ENCODE measurements around the gene ODF4.
"Not testable (repeated sequence)": the region's sequence is repeated elsewhere in the genome, so short reads cannot be mapped to it uniquely, and the experiment has no call there.

ODF4 gene

DNA sequence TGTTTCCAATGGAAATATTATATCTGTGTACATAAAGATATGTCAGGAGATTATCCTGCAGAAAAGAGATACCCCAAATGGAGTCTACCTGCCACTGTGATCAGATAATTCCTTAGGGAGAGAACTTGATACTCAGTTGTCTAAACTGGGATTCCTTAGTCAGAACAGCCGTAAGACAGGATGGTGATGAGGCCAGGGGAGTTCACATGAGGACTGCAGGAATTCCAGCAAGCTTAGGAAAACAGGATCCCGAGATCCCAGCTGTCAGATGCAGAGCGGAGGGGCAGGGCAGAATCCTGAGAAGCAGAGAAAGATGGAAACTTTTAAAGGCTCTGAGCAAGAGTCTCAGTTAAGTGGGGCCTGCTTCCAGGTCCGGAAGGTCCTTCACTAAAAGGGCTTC lies 32.1 kb downstream of the ODF4 start:
- no peak for DNase-seq

DNA sequence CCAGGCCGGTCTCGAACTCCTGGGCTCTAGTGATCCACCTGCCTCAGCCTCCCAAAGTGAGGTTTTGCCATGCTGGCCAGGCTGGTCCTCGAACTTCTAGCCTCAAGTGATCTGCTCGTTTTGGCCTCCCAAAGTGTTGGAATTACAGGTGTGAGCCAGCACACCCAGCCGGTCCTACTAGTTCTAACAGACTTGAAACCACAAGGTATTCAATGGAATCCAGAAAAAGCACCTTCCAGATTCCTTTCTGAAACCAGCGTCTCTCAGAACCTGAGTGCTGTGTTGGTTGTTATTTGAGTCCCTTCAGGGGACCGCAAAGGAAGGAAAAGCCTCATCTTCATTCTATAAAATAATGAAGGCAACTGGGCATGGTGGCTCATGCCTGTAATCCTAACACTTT lies 32.8 kb downstream of the ODF4 start:
- DNase-seq: no peak

DNA sequence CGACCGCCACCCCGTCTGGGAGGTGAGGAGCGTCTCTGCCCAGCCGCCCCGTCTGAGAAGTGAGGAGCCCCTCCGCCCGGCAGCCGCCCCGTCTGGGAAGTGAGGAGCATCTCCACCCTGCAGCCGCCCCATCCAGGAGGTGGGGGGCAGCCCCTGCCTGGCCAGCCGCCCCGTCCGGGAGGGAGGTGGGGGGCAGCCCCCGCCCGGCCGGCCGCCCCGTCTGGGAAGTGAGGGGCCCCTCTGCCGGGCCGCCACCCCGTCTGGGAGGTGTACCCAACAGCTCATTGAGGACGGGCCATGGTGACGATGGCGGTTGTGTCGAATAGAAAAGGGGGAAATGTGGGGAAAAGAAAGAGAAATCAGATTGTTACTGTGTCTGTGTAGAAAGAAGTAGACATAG lies 34.2 kb downstream of the ODF4 start:
- not testable (repeated sequence) for DNase-seq

DNA sequence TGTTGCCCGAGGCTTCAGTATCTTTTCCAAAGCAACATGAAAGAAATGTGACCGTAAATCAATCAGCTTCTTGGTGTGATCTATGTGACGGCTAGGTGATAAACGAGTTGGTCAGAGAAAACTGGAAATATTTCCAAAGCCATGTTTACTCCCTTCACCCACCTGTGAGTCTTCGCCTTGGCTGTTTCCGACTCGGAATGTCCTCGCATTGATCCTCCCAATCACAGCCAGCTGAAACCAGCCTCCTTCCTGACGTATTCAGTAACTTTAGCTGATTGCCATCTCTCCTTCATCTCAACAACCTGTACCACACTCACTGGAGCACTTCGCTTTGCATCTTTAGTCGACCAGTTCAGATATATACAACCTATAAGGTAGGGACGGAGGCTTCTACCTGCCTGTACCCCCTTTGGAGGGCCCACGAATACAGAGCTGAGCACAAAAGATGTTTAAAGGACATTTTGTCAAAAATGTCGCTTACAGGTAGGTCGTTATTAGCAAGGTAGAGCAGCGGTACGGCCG lies 36.2 kb downstream of the ODF4 start:
- DNase-seq: no peak

DNA sequence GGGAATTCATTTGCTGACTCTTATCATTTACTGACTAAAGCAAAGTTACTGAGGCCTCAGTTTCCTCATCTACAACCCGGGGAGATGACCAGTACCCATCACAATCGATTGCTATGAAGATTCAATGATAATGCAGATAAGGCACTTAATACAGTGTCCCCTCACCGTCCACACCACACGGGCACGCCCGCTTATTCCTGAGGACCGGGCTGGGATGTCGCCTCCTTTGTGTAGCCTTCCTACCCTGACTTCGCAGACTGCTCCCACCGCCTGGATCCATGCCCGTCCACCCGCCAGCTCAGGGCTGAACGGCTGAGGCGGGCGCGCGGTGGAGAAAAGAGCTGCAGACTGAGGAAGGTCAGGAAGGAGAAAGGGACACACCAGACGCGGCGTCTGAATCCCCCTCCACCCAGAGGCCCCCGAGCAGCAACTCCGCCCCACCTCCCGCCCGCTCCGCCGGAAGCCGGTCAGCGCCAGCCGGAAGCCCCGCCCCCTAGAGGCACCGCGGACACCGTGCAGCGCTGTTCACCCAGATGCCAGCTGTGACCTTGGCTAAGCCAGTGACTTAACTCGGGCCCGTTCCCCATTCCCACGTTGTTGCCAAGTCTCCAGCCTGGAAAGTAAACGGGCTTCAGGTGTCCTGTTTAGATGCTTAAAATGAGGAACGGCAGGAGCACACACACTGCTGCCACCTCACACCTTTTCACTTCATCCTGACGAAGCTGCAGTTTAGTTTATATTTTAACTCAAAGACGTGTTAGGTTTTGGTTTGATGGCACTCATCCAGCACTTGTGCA lies 36.8 kb downstream of the ODF4 start, which contains the start of gene KRABD2:
TSS of gene KRABD2 (minus strand) at position 434 of the 797 bp plus-strand sequence.
- peak; percentile 87 for DNase-seq

DNA sequence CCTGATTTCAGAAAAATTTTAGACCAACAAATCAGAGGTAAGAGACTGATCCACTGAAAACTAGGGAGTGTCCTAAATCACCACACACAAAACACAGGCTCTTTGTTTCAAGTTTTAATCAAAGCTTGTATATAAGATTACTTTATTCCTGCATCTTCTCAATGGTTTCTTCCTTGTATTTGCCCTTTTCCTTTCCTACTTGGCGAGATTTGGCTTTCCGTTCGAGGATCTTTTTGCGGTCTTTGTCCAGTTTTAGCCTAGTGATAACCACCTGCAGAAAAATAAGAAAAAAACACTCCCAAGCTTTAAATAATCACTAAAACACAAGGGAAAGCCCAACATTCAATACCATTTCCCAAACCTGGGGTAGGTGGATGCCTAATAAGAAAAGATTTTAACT lies 37.8 kb downstream of the ODF4 start:
- no peak for DNase-seq

DNA sequence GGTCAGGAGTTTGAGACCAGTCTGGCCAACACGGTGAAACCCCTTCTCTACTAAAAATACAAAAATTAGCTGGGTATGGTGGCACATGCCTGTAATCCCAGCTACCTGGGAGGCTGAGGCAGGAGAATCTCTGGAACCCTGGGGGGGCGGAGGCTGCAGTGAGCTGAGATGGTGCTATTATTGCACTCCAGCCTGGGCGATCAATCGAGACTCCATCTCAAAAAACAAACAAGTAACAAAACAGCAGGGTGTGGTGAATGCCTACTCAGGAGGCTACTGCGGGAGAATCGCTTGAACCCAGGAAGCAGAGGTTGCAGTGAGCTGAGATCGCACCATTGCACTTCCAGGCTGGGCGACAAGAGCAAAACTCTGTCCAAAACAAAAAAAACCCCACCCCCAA lies 38.5 kb downstream of the ODF4 start:
- not testable (repeated sequence) for DNase-seq

DNA sequence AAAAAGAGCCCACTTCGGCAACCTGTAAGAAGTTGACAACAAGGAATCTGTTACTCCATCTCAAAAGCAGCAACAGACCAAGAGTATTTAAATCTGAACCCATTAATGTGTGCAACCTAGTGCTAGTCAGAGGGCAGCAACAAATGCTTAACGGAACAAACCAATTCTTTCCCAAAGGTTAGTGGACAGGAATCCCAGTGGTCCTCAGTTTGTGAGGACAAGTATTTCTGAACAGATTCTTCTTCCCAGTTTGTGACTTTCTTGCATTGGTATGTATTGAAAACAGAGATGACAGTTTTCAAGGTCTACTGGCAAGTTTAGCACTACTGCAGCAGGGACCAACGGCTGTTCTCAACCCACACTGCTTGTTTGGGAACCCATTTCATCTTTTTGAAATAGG lies 40.4 kb downstream of the ODF4 start:
- no peak for DNase-seq

DNA sequence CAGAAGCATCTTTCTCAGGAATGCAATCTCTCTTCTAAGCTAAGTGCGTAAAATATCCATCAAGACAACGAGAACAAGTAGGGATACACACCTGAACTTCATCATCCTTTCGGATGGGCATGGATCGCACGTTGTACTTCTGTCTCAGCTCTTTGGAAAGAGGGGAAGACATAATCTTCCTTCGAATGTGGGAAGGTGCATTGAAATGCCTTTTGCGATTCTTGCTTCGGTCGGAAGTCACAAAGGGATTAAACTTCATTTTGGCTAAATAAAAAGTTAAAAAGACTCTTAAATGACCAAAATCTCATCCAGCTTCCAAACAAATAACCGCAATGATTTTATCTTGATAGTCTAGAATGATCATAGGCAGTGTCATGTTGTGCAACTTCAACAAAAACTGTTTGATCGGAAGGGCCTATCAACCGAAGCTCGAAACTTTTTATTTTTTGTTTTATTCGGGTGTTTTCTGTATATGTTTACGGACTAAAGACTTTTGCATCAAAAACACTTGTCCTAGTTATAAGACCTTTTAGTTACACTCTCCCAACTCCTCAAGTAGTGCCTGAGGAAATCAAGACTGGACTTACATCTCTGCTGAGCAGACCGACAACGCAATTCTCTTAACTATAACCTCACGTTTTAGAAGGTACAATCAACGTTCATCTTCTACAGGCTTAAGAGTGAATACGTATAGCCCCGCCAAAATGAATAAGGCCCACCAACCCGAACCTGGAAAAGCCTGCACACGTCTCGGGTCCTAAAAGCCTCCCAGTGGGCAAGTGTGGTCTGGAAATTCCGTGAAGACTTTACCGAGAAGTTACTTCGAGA lies 42.6 kb downstream of the ODF4 start:
- DNase-seq: no peak

DNA sequence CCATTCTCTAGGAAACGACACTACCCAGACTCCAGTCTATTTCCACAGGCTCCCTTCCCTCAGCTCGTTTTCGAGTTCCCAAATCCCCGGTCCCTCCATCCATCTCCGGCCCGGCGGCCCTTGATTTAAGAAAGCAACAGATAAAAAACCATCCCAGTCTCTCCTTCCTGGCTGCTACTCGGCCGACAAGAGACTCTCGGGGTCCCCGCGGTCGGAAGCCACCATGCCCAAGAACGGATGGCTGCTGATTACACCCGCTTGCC lies 43.2 kb downstream of the ODF4 start:
- no peak for DNase-seq

DNA sequence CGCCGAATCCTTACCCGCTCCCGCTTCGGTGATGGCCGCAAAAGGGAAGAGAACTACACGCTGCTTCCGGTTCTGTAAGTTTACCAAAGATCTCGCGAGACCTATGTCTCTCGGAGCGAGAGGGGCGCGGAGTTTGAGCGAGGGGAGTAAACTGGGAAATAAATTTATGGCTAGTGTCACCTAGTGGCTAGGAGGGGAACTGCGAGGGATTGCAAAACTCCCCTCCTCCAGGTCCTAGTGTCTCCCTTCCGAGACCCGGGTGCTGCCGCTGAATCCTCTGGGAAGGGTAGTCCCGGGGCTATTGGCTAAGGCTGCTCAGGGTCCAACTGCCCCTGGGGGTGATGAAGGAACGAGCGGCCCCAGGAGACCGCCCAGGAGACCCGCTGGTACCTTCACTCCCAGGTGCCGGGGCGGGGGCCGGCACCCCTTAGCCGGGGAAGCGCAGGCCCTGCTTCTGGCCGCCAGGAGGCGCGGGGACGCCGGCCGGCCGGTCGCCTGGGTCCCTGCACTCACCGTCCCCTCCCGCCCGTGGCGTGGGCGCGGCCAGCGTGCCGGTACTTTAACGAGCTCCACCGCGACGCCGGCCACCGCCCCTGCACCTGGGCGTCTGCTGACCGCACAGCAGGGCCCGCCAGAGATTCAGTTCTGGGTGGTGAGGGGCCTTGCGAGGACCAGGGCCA lies 43.6 kb downstream of the ODF4 start, which contains the start of gene RPL26:
TSS of gene RPL26 (minus strand) at position 51 of the 680 bp plus-strand sequence. CDS start 883 bp downstream, outside the sequence.
- DNase-seq: peak; percentile 98

DNA sequence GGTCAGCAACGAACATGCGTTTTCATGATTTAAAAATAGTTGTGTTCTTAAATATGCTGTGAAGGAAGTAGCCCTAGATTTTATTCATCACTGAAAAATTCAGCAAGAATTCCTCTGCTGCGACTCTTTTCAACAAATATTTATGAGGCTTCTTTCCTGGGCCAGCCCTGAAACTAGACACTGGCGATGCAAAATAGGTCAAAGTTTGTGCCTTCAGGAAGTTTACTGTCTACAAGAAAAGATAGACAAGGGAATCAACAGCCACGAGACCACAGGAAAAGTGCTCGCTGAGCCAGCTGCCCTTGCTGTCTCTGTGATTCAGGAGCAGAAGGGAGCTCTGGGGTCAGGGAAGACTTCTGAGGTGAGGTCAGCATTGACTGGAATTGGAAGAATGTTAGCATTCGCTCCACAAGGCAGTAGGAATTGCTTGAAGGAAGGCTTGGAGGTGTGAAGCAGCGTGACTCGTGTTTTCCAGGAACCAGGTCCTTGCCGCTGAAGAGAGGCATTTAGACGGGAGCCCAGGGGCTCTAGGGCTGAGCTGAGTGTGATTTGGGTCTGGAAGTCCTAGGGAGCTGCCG lies 45.2 kb downstream of the ODF4 start:
- no peak for DNase-seq

DNA sequence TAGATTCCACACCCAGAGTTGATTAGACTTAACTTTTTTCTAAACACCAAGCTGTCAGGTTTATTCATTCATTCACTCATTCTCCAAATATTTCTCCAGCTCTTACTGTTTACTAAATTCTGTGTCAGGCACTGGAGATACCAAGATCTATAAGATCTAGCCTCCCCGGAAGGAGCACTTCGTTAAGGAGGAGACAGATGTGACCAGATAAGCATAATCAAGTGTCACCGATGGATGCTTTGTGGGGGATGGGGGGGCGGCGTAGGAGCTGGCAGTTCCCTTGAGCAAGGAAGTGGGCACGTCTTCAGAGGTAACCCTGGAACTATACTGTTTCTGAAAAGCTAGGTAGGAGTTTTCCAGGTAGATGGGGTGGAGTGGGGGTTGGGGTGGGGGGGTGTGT lies 47.2 kb downstream of the ODF4 start:
- no peak for DNase-seq

DNA sequence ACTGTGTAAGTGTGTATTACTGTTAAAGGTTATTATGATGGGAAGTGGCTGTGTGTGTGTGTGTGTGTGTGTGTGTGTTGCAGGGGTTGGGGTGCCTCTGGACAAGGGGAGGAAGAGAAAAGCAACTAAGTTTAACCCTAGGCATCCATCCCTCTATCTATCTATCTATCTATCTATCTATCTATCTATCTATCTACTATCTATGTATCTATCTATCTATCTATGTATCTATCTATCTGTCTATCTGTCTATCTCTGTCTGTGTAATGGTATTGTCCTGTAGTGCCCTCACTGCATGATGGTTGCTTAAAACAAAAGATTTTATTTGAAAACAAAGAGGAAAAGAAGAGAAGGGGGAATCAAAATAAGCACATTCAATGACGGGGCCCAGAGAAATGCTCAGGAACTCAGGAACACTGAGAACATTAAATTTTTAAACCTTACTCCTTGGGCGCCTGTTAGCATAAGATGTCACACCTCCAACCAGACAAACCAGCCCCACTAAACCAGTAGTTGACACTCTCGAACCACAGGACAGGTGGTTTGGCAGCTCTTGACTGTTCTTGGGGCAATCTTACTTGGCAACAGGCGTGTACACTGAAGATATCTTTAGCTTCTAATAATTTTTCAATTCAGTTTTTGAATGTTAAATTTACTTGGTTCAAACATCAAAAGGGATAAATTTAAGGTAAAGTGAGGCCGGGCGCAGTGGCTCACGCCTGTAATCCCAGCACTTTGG lies 48.4 kb downstream of the ODF4 start:
- peak; percentile 40 for DNase-seq

DNA sequence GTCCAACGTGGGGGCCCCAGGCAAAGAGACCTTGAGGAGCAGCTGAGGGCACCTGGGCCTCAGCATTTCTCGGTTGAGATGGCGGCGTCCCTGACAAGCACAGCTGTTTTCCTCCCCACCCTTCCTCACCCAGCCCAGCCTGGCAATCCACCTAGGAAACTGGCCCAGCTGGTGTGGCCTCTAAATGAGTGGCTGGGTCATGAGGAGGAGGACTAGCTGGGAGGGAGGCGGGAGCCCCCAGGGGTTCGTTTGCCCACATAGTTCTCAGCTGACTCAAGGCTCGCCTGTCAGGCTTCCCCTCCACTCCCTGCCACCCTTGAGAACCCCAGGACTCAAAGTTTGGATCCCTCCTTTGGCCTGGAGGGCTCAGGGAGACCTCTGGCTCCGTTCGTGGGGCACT lies 52.1 kb downstream of the ODF4 start:
- no peak for DNase-seq

DNA sequence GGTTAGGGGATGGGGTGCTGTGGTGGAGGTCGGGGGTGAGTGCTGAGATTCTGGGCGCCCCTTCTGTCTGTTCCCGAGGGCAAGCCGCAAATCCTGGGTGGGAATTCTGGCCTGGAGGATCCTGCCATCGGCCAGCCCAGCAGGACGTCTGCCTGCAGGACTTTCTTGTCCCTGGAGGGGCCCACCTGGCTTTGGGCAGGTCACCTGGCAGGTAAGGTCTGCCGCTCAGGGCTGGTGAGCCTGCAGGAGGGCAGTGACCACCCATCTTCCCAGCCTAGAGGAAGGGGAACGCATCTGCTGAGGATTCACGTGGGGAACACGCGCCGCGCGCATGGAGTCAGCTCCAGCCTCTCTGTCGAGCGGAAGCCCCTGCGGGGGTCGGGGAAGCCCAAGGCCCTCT lies 52.6 kb downstream of the ODF4 start:
- DNase-seq: no peak

DNA sequence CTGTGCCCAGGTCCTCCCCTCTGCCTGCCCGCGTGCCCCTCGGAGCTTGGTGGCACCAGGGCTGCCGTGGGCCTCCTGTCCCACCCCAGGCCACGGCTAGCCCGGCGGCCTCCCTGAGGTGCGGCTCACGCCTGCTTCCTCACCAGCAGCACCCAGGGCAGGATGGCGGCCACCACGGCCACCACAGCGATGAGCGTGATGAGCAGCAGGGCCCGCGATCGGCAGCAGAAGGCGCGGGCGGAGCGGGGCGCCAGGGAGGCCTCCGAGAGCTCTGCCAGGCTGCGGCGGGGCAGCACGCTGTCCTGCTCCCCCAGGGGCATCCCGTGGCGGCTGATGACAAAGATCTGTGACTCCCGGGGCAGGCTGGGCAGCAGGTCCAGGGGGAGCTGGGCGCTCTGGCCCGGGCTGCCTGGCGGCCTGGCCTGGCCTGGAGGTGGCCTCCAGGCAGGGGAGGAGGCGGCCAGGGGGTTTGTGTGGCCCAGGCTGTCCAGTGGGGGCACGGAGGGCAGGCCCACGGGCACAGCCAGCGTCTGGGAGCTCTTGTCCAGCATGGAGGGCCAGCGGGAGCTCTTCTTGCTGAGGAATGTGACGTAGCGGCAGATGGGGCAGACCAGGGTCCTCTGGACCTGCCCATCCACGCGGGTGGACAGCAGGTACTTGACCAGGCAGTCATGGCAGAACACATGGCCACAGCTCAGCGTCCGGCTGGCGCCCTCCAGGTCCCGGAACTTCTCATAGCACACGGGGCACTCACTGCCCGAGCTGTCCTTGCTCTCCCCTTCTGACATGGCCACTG lies 53.2 kb downstream of the ODF4 start:
- DNase-seq: no peak

DNA sequence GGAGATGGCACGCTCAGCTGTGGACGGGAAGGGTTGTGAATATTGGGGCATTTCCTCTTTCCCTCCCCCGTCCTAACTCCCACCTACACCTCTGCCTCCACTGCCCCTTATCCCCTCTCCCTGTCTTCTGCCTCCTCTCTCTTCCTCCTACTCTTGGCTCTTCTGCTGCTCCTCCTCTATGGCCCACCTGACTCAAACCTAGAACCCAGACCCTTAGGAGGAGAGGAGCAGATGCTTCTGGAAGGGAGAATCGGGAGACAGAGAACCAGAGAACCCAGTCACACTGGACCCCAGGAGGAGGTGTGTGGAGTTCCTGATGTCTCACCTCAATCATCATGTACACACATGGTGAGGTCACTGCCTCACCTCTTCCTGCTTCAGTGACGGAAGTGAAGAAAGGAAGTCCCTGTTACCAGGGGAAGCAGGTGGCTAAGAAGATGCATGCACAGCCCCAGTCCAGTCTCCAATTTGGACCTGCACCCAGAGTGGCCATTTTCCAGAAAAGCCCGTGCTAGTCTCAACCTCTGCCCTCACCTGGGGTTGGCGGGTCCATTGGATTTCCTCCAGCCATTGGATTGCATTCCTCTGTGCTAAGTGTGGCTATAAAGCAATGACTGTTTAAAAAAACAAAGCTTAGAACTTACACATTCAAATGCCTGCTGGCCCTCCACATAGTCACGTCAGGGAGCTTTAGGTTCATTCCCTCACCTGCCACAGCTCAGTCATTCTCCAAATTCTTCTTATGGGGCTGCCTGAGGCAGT lies 54.0 kb downstream of the ODF4 start:
- peak; percentile 59 for DNase-seq

DNA sequence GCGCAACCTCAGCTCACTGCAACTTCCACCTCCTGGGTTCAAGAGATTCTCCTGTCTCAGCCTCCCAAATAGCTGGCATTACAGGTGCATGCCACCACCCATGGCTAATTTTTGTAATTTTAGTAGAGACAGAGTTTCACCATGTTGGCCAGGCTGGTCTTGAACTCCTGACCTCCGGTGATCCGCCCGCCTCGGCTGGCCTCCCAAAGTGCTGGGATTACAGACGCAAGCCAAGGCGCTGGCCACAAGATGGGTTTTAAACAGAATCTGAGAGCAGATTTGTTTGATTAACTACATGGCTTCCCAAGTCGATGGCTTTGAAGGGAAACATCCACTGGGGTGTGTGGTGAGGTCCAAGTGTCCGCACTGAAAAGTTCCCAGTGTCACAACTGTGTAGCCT lies 54.9 kb downstream of the ODF4 start:
- not testable (repeated sequence) for DNase-seq
